ENCODE data around the gene FRMD5.
"Not testable (repeated sequence)": the region's sequence is repeated elsewhere in the genome, so short reads cannot be mapped to it uniquely, and the experiment has no call there.

DNA sequence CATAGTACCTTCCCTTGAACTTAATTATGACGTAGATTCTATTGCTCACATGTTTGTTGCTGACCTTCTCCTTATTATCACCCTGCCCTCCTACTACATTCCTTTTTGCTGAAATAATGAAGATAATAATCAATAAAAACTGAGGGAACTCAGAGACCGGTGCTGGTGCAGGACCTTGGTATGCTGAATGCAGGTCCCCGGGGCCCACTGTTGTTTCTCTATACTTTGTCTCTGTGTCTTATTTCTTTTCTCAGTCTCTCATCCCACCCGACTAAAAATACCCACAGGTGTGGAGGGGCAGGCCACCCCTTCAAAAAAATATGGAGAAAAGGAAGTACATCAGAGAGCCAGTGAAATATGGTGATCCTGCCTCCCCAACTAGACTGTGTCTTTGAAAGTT, 34.2 kb upstream of the FRMD5 start:
- TF ChIP-seq, protein P1, sequence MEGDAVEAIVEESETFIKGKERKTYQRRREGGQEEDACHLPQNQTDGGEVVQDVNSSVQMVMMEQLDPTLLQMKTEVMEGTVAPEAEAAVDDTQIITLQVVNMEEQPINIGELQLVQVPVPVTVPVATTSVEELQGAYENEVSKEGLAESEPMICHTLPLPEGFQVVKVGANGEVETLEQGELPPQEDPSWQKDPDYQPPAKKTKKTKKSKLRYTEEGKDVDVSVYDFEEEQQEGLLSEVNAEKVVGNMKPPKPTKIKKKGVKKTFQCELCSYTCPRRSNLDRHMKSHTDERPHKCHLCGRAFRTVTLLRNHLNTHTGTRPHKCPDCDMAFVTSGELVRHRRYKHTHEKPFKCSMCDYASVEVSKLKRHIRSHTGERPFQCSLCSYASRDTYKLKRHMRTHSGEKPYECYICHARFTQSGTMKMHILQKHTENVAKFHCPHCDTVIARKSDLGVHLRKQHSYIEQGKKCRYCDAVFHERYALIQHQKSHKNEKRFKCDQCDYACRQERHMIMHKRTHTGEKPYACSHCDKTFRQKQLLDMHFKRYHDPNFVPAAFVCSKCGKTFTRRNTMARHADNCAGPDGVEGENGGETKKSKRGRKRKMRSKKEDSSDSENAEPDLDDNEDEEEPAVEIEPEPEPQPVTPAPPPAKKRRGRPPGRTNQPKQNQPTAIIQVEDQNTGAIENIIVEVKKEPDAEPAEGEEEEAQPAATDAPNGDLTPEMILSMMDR (IDR thresholded peaks at IDR 0.05; ENCODE audit: low read depth, low read length, poor library complexity, severe bottlenecking): not testable (repeated sequence)
- not testable (repeated sequence) for TF ChIP-seq EZH2phosphoT487 (IDR thresholded peaks at IDR 0.05; ENCODE audit: borderline replicate concordance, low read length)
